SU-DHL-6 (cell line): ENCODE measurements around the gene DNAJC11.

Experiments
- H2AFZ ChIP-seq: fragments of 200-600 bp; sonication (generic); 2 replicates; pipeline ENCODE4 v1.6.1; 2014; ENCODE audit warnings: low read depth, mild to moderate bottlenecking, moderate library complexity, mixed read lengths, antibody characterized with exemption, low read length; ENCODE audit not compliant: severe bottlenecking
- H3F3A ChIP-seq: fragments of 200-600 bp; shearing (Covaris generic); 2 replicates; pipeline ENCODE4 v1.6.0; 2016; ENCODE audit warnings: antibody characterized with exemption, mild to moderate bottlenecking; ENCODE audit not compliant: insufficient read depth
- H3K27ac ChIP-seq: fragments of 200-600 bp; sonication (generic); 2 replicates; pipeline ENCODE4 v1.5.1; 2016; ENCODE audit warnings: low read depth, mild to moderate bottlenecking, low read length, moderate library complexity, mixed read lengths
- H3K27me3 ChIP-seq: fragments of 200-600 bp; sonication (generic), shearing (Covaris generic); 2 replicates; pipeline ENCODE4 v1.6.0; 2014; ENCODE audit warnings: mild to moderate bottlenecking, low read length
- H3K36me3 ChIP-seq: fragments of 200-600 bp; sonication (generic); 2 replicates; pipeline ENCODE4 v1.6.1; 2014; ENCODE audit warnings: mild to moderate bottlenecking, low read length, mixed read lengths
- H3K4me2 ChIP-seq: fragments of 300-600, 200-600 bp; shearing (Covaris generic), sonication (generic); 2 replicates; pipeline ENCODE4 v1.6.0; 2014; ENCODE audit warnings: low read length, low read depth, mild to moderate bottlenecking; ENCODE audit not compliant: poor library complexity, severe bottlenecking
- H3K4me3 ChIP-seq: fragments of 200-600 bp; sonication (generic); 2 replicates; pipeline ENCODE4 v1.5.1; 2014; ENCODE audit warnings: antibody characterized with exemption, low read length, mild to moderate bottlenecking, mixed read lengths; ENCODE audit not compliant: insufficient read depth, poor library complexity, severe bottlenecking
- H3K79me2 ChIP-seq: fragments of 200-600 bp; sonication (generic); 2 replicates; pipeline ENCODE4 v1.6.1; 2014; ENCODE audit warnings: mild to moderate bottlenecking, low read length, moderate library complexity; ENCODE audit not compliant: insufficient read depth
- H3K9ac ChIP-seq: fragments of 200-600 bp; sonication (generic); 2 replicates; pipeline ENCODE4 v1.7.0; 2014; ENCODE audit warnings: mild to moderate bottlenecking, low read length
- H3K9me2 ChIP-seq: fragments of 200-600 bp; sonication (generic); replicated peaks from 2 replicates; pipeline ENCODE4 v1.6.1; 2014; ENCODE audit warnings: low read length; ENCODE audit not compliant: insufficient read depth
- H3K9me3 ChIP-seq: fragments of 200-600 bp; sonication (generic); 2 replicates; pipeline ENCODE4 v1.6.1; 2014; ENCODE audit warnings: low read length, mixed read lengths; ENCODE audit not compliant: insufficient read depth
- H4K20me1 ChIP-seq: fragments of 200-600 bp; sonication (generic); 2 replicates; pipeline ENCODE4 v1.6.1; 2014; ENCODE audit warnings: low read depth, mild to moderate bottlenecking, antibody characterized with exemption, low read length, moderate library complexity, mixed read lengths
- CTCF ChIP-seq: fragments of 200-600 bp; sonication (generic); IDR thresholded peaks from one replicate; pipeline ENCODE4 v1.5.1; 2017; ENCODE audit warnings: antibody characterized with exemption, mild to moderate bottlenecking, low read length, moderate library complexity; ENCODE audit not compliant: insufficient read depth, poor library complexity, severe bottlenecking
- EZH2phosphoT487 ChIP-seq: fragments of 200-600 bp; sonication (generic), shearing (Covaris generic); conservative IDR thresholded peaks from 2 replicates; pipeline ENCODE4 v1.6.1; 2018; ENCODE audit warnings: mild to moderate bottlenecking, antibody characterized with exemption, low read length, moderate library complexity, mixed read lengths

The DNAJC11 gene

GRCh38 chr1:6596351-6596750, 105.3 kb downstream of the DNAJC11 start:
- Histone ChIP-seq H2AFZ (no peak overlapping the region), H3K27me3 (no peaks in the 10 kb centered on the region), H3K9me2 (no peaks in the 10 kb centered on the region), H3K79me2 (no peaks in the 10 kb centered on the region), H3K9ac (no peak overlapping the region), H3K4me3 (no peak overlapping the region), H3K4me2 (no peak overlapping the region), H3F3A (no peaks in the 10 kb centered on the region), H3K27ac (no peak overlapping the region), H3K36me3 (no peaks in the 10 kb centered on the region), H4K20me1 (no peaks in the 10 kb centered on the region), H3K9me3 (no peaks in the 10 kb centered on the region)
- TF ChIP-seq CTCF (no peak), EZH2phosphoT487 (no peak)

- Histone ChIP-seq H3K4me2 (no peak overlapping the region), H3K9ac (no peak overlapping the region), H3K36me3 (no peaks in the 10 kb centered on the region), H3F3A (no peaks in the 10 kb centered on the region), H4K20me1 (no peaks in the 10 kb centered on the region), H3K9me3 (no peaks in the 10 kb centered on the region), H3K27me3 (no peaks in the 10 kb centered on the region), H2AFZ (no peak overlapping the region), H3K4me3 (no peak overlapping the region), H3K9me2 (no peaks in the 10 kb centered on the region), H3K79me2 (no peaks in the 10 kb centered on the region), H3K27ac (no peak overlapping the region)
- TF ChIP-seq CTCF: no peak
- TF ChIP-seq EZH2phosphoT487: no peak
Observed at GRCh38 chr1:6594977-6595740, 106.5 kb downstream of the DNAJC11 start.

DNA sequence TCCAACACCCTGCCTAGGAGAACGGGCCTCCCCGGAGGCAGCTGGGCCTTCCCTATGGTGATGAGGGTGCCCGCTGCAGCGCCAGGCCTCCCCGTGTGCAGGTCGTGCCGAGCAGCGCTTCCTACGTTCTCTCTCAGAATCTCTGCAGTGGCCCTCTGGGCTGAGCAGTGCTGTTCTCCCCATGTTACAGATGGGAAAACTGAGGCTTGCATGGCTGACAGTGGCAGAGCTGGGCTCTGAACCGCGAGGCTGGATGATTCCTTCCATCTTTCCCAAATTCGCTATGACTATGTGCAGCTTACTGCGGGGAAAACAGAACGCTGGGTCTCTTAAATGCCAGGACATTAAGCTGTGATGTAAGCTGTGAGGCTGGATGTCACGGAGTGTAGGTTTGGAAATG, 107.8 kb downstream of the DNAJC11 start:
- no peaks in the 10 kb centered on the region for H3K9me3 ChIP-seq
- H3K27me3 ChIP-seq: no peaks in the 10 kb centered on the region
- no peak overlapping the region for H2AFZ ChIP-seq
- no peak overlapping the region for H3K4me2 ChIP-seq
- no peak for TF ChIP-seq CTCF
- no peak for TF ChIP-seq EZH2phosphoT487
- H4K20me1 ChIP-seq: no peaks in the 10 kb centered on the region
- H3F3A ChIP-seq: no peaks in the 10 kb centered on the region
- H3K79me2 ChIP-seq: no peaks in the 10 kb centered on the region
- H3K27ac ChIP-seq: no peak overlapping the region
- no peaks in the 10 kb centered on the region for H3K36me3 ChIP-seq
- no peak overlapping the region for H3K9ac ChIP-seq
- H3K4me3 ChIP-seq: no peak overlapping the region
- H3K9me2 ChIP-seq: no peaks in the 10 kb centered on the region
